RWPE2 (cell line): ENCODE results near the gene CDH2.

Experiments used
- ATAC-seq: fragments of 200-7000 bp; cut with Tn5 transposase; 3 replicates; pipeline ENCODE4 v1.9.1; 2021; ENCODE audit warnings: low read depth
- DNase-seq: peaks from one replicate; pipeline ENCODE4 v3.0.0-alpha.2; 2020; ENCODE audit warnings: low spot score
- H3K27ac ChIP-seq: fragments of 450-650 bp; 2 replicates; pipeline ENCODE4 v1.5.1; 2017; ENCODE audit warnings: mild to moderate bottlenecking; ENCODE audit not compliant: poor library complexity, severe bottlenecking
- H3K27me3 ChIP-seq: fragments of 250-450 bp; sonication (Bioruptor Pico); 2 replicates; pipeline ENCODE4 v1.5.1; 2021; ENCODE audit warnings: mild to moderate bottlenecking, moderate library complexity; ENCODE audit not compliant: insufficient read depth, poor library complexity, severe bottlenecking
- H3K36me3 ChIP-seq: fragments of 250-450 bp; sonication (Bioruptor Pico); 2 replicates; pipeline ENCODE4 v1.5.1; 2020; ENCODE audit warnings: low read depth, mild to moderate bottlenecking, moderate library complexity
- H3K4me1 ChIP-seq: fragments of 250-450 bp; sonication (Bioruptor Pico); 2 replicates; pipeline ENCODE4 v1.5.1; 2021; ENCODE audit warnings: mild to moderate bottlenecking, moderate library complexity; ENCODE audit not compliant: insufficient read depth, poor library complexity, severe bottlenecking
- H3K4me3 ChIP-seq: fragments of 250-450 bp; sonication (Bioruptor Pico); 2 replicates; pipeline ENCODE4 v1.5.1; 2021; ENCODE audit warnings: mild to moderate bottlenecking, moderate library complexity; ENCODE audit not compliant: severe bottlenecking
- H3K9me3 ChIP-seq: fragments of 250-450 bp; sonication (Bioruptor Pico); 2 replicates; pipeline ENCODE4 v1.5.1; 2021; ENCODE audit warnings: mild to moderate bottlenecking, moderate library complexity; ENCODE audit not compliant: severe bottlenecking
- CTCF ChIP-seq: fragments of 450-650 bp; IDR thresholded peaks from one replicate; pipeline ENCODE4 v1.5.1; 2017; ENCODE audit warnings: mild to moderate bottlenecking, moderate library complexity; ENCODE audit not compliant: poor library complexity, severe bottlenecking

CDH2 gene

GRCh38 chr18:28003451-28003850 lies 173.5 kb downstream of the CDH2 start:
- ATAC-seq (peak; percentile 73), DNase-seq (no peak)
- Histone ChIP-seq H3K27ac (no peak overlapping the region), H3K9me3 (no peaks in the 10 kb centered on the region), H3K4me3 (no peak overlapping the region), H3K4me1 (no peaks in the 10 kb centered on the region), H3K27me3 (no peaks in the 10 kb centered on the region), H3K36me3 (peaks cover 20% of the 10 kb centered on the region; the same call in 1 of the 2 replicates)
- TF ChIP-seq CTCF = no peak

GRCh38 chr18:28002841-28003240 lies 174.1 kb downstream of the CDH2 start:
- Histone ChIP-seq H3K36me3 (peaks cover 20% of the 10 kb centered on the region; the same call in 1 of the 2 replicates), H3K4me1 (no peaks in the 10 kb centered on the region), H3K27me3 (no peaks in the 10 kb centered on the region), H3K9me3 (no peaks in the 10 kb centered on the region), H3K27ac (no peak overlapping the region), H3K4me3 (no peak overlapping the region)
- DNase-seq (no peak), ATAC-seq (no peak)
- TF ChIP-seq CTCF = no peak

GRCh38 chr18:27996801-27997272 lies 180.1 kb downstream of the CDH2 start:
- ATAC-seq (peak; percentile 88), DNase-seq (no peak)
- TF ChIP-seq CTCF = no peak
- H3K4me1 ChIP-seq = peaks cover 10% of the 10 kb centered on the region
- no peaks in the 10 kb centered on the region for H3K27me3 ChIP-seq
- peak overlapping the region; percentile 6 for H3K27ac ChIP-seq
- no peak overlapping the region for H3K4me3 ChIP-seq
- H3K36me3 ChIP-seq = 0 out of 2 replicates have a peak, but pooled peaks cover 15% of the 10 kb centered on the region
- no peaks in the 10 kb centered on the region for H3K9me3 ChIP-seq

GRCh38 chr18:27995770-27996502 lies 181.0 kb downstream of the CDH2 start:
- DNase-seq = no peak
- ATAC-seq = no peak
- no peak for TF ChIP-seq CTCF
- H3K9me3 ChIP-seq = no peaks in the 10 kb centered on the region
- no peak overlapping the region for H3K4me3 ChIP-seq
- peaks cover 10% of the 10 kb centered on the region for H3K4me1 ChIP-seq
- H3K27ac ChIP-seq = no peak overlapping the region
- H3K36me3 ChIP-seq = 0 out of 2 replicates have a peak, but pooled peaks cover 10% of the 10 kb centered on the region
- H3K27me3 ChIP-seq = no peaks in the 10 kb centered on the region

GRCh38 chr18:27994571-27994970 lies 182.4 kb downstream of the CDH2 start:
- DNase-seq (no peak), ATAC-seq (no peak)
- H3K27ac ChIP-seq = no peak overlapping the region
- no peak overlapping the region for H3K4me3 ChIP-seq
- peaks cover 10% of the 10 kb centered on the region for H3K4me1 ChIP-seq
- no peaks in the 10 kb centered on the region for H3K9me3 ChIP-seq
- no peaks in the 10 kb centered on the region for H3K27me3 ChIP-seq
- TF ChIP-seq CTCF = no peak
- 0 out of 2 replicates have a peak, but pooled peaks cover 8% of the 10 kb centered on the region for H3K36me3 ChIP-seq
